Measurements from ENCODE around the gene GREB1. TPM values are rescaled to one million over a fixed set of nuclear protein-coding genes. Genes with fewer than 3 reads are reported as not detected.

Gene GREB1
- total and polyA plus RNA-seq, 9 donors = 104 to 723 (median 232) TPM

GRCh38 chr2:11562011-11562410, 28.2 kb downstream of the GREB1 start:
- peak overlapping the region; percentile 39 to 92 for H3K27ac ChIP-seq
- peaks cover 39% of the 10 kb centered on the region for H3K4me1 ChIP-seq (ENCODE audit: insufficient read depth)
- no peaks in the 10 kb centered on the region for H3K9me3 ChIP-seq
- intact Hi-C loops (cut with DNase I) = no loop called here
- no peak for TF ChIP-seq POLR2A (IDR thresholded peaks at IDR 0.05)
- TF ChIP-seq EP300 (IDR thresholded peaks at IDR 0.05) = no peak
- no peak for TF ChIP-seq CTCF (IDR thresholded peaks at IDR 0.05)
- no peak overlapping the region for H3K4me3 ChIP-seq
- H3K27me3 ChIP-seq = no peaks in the 10 kb centered on the region
- DNase-seq = peak in 3 of 5 donors; percentile 26 to 35 (median 33)
- WGBS, 3 donors = 32 to 52% (median 42%) methylated on average over 10 of the region's 10 CpGs
- no peaks in the 10 kb centered on the region for H3K36me3 ChIP-seq

- no peak overlapping the region for H3K4me3 ChIP-seq
- H3K36me3 ChIP-seq = no peaks in the 10 kb centered on the region
- 68 to 81% (median 69%) methylated on average over 5 of the region's 5 CpGs for WGBS, 3 donors
- peak overlapping the region in 1 of 2 donors; percentile 92 for H3K27ac ChIP-seq
- TF ChIP-seq EP300 (IDR thresholded peaks at IDR 0.05) (no peak), POLR2A (IDR thresholded peaks at IDR 0.05) (no peak), CTCF (IDR thresholded peaks at IDR 0.05) (no peak)
- peak in 4 of 5 donors; percentile 15 to 50 (median 33) for DNase-seq
- no peaks in the 10 kb centered on the region for H3K27me3 ChIP-seq
- H3K4me1 ChIP-seq (ENCODE audit: insufficient read depth) = peaks cover 37% of the 10 kb centered on the region
- no peaks in the 10 kb centered on the region for H3K9me3 ChIP-seq
- intact Hi-C loops (cut with DNase I) = no loop called here
These were observed 28.6 kb downstream of the GREB1 start for GRCh38 chr2:11562476-11562875.

DNA sequence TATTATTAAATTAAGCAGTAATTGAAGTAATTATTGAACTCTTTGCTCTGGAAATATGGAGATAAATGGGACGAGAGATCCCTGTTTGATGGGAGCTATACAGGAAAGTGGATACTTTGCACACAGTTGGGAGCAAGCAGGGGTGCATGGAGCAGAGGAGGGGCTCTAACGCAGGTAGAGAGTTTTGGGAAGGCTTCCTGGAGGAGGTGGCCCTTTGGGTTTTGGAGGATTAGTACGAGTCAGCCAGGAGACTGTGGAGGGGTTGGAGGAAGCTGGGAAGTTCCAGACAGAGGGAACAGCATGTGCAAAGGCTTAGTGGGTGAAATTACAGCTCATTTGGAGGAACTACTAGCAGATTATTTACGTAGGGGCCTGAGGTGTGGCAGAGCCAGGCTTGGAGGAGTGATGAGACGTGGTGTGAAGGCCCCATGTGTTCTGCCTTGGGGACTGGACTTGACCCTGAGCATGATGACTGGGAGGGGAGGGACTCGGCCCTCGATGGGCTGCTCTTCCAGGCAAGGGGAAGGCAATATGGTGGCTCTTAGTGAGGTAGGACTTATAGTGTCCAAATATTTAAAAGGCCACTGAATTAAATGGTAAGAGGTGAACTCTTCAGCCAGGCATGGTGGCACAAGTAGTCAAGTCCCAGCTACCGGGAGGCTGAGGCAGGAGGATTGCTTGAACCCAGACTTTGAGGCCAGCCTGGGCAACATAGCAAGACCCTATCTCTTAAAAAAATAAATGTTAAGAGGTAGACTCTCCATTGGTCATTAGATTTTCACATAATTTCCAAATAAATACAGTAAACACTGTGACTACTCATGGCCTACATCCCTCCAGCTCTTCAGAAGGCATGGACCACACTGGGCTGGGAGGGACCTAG, 30.2 kb downstream of the GREB1 start:
- peak overlapping the region in 1 of 2 donors; percentile 71 for H3K27ac ChIP-seq
- H3K27me3 ChIP-seq = no peaks in the 10 kb centered on the region
- H3K9me3 ChIP-seq = no peaks in the 10 kb centered on the region
- DNase-seq = peak in 4 of 5 donors; percentile 12 to 31 (median 22)
- peaks cover 41% of the 10 kb centered on the region for H3K4me1 ChIP-seq (ENCODE audit: insufficient read depth)
- H3K36me3 ChIP-seq = no peaks in the 10 kb centered on the region
- 67 to 82% (median 80%) methylated on average over 8 of the region's 8 CpGs for WGBS, 3 donors
- no peak overlapping the region for H3K4me3 ChIP-seq
- TF ChIP-seq EP300 (IDR thresholded peaks at IDR 0.05) (no peak), CTCF (IDR thresholded peaks at IDR 0.05) (no peak), POLR2A (IDR thresholded peaks at IDR 0.05) (no peak)
- intact Hi-C loops (cut with DNase I) = no loop called here

- H3K27ac ChIP-seq = peak overlapping the region in 1 of 2 donors; percentile 71
- DNase-seq = peak in 4 of 5 donors; percentile 15 to 45 (median 40)
These were observed 31.1 kb downstream of the GREB1 start for GRCh38 chr2:11564816-11565567.

More at GRCh38 chr2:11564816-11565567, 31.1 kb downstream of the GREB1 start:
- TF ChIP-seq POLR2A (IDR thresholded peaks at IDR 0.05) = no peak
- no peak for TF ChIP-seq EP300 (IDR thresholded peaks at IDR 0.05)
- no peak for TF ChIP-seq CTCF (IDR thresholded peaks at IDR 0.05)
- Histone ChIP-seq H3K9me3 (no peaks in the 10 kb centered on the region), H3K36me3 (no peaks in the 10 kb centered on the region), H3K4me3 (no peak overlapping the region), H3K4me1 (ENCODE audit: insufficient read depth) (peaks cover 37% of the 10 kb centered on the region), H3K27me3 (no peaks in the 10 kb centered on the region)
- WGBS, 3 donors = 45 to 70% (median 49%) methylated on average over 7 of the region's 7 CpGs
- intact Hi-C loops (cut with DNase I) = no loop called here

Data from ovary (tissue), 9 donors.